ENCODE measurements around the gene PREP. TPM values are rescaled to one million over a fixed set of nuclear protein-coding genes. Genes with fewer than 3 reads are reported as not detected.

PREP gene
- total and polyA plus RNA-seq, 2 of the 8 experiments (the other 6 are each of a cell fraction or from before 2014, with no cell fraction given), result 26.8 to 70.0 TPM

DNA sequence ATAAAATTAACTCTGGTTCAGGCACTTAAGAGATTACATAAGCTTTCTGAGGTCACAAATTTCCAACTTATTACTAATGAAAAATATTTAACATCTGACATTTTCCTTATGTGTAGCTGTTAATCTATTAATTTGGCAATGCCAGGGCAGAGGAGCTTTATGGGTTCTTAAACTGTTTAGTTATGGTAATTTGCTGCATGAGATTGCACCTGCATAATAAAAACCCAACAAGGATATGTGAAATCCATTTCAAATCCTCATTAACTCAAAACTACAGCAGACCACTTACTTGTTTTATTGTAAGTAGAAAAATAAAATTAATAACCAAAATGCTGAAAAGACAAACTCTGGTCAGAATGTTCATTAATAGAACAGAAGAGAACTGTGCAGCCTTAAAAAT is 98.1 kb downstream of the PREP start:
- no peak overlapping the region for H3K4ac ChIP-seq (replicated peaks; ENCODE audit: insufficient read length, low read depth, low read length)
- no peak overlapping the region for H2AFZ ChIP-seq (ENCODE audit: low read length)
- DNase-seq (ENCODE audit: low read depth in 1 of 2, low spot score in 2 of 2), result no peak
- no peaks in the 10 kb centered on the region for H3K79me2 ChIP-seq (ENCODE audit: control insufficient read depth in 1 of 2, insufficient read depth in 2 of 2, low read length in 2 of 2)
- ChIA-PET POLR2A (ENCODE audit: partially characterized antibody) (interaction anchor here (1.4 to 1.5 kb wide), 2 partner anchors 12 to 20 kb away, joined by 4 to 5 read pairs; no protein-coding TSS in a partner anchor), CTCF (ENCODE audit: partially characterized antibody) (interaction anchor here (0.6 to 5.9 kb wide), 7 partner anchors 11 to 618 kb away, joined by 3 to 36 read pairs (median 7); no protein-coding TSS in a partner anchor)
- no peak overlapping the region for H2AK5ac ChIP-seq (ENCODE audit: low read depth, low read length)
- H2BK120ac ChIP-seq (replicated peaks; ENCODE audit: low read depth, low read length), result no peak overlapping the region
- peaks cover 2 to 6% (median 3%) of the 10 kb centered on the region in 4 experiments; a peak in 4 of 7 replicates for H3K4me1 ChIP-seq (replicated peaks in 1 of 4; ENCODE audit: control insufficient read depth in 3 of 4, insufficient read depth in 4 of 4, low read length in 3 of 4)
- no peak overlapping the region for H3K9ac ChIP-seq (replicated peaks in 1 of 4; ENCODE audit: extremely low read depth in 1 of 4, low read depth in 3 of 4, low read length in 3 of 4)
- no peak overlapping the region for H3K23ac ChIP-seq (ENCODE audit: insufficient read length)
- no peaks in the 10 kb centered on the region for H3K36me3 ChIP-seq (ENCODE audit: control insufficient read depth in 2 of 4, insufficient read depth in 4 of 4, low read length in 3 of 4)
- no peak overlapping the region for H2BK12ac ChIP-seq (ENCODE audit: low read depth, low read length)
- no peaks in the 10 kb centered on the region for H3K23me2 ChIP-seq (ENCODE audit: low read depth, low read length)
- H4K20me1 ChIP-seq (replicated peaks in 1 of 2; ENCODE audit: control insufficient read depth in 1 of 2, insufficient read depth in 2 of 2, low read length in 2 of 2), result no peaks in the 10 kb centered on the region
- no peak overlapping the region for H3K27ac ChIP-seq (ENCODE audit: low read depth, low read length)
- no peaks in the 10 kb centered on the region for H3K9me3 ChIP-seq (ENCODE audit: insufficient read depth in 2 of 2, low read depth in 1 of 2, low read length in 1 of 2)
- no peak overlapping the region for H3K14ac ChIP-seq (ENCODE audit: insufficient read length)
- no peak overlapping the region for H4K8ac ChIP-seq (ENCODE audit: extremely low read depth, insufficient read depth, low read length)
- H3K56ac ChIP-seq (replicated peaks; ENCODE audit: insufficient read length, low read depth, low read length), result no peak overlapping the region
- H2BK15ac ChIP-seq (ENCODE audit: low read length), result no peak overlapping the region
- no peaks in the 10 kb centered on the region; the same call in 1 of the 2 replicates for H3K79me1 ChIP-seq (ENCODE audit: low read depth, low read length)
- TF ChIP-seq SRF (IDR thresholded peaks at IDR 0.05; ENCODE audit: low read depth, low read length) (no peak), RFX5 (IDR thresholded peaks at IDR 0.05; ENCODE audit: borderline replicate concordance, low read depth, low read length) (no peak), BRCA1 (IDR thresholded peaks at IDR 0.05; ENCODE audit: low read depth, low read length) (no peak), NRF1 (IDR thresholded peaks at IDR 0.05; ENCODE audit: low read depth, low read length) (no peak), POLR2AphosphoS5 (IDR thresholded peaks at IDR 0.05; ENCODE audit: low read depth, low read length) (no peak), JUND (IDR thresholded peaks at IDR 0.05; ENCODE audit: low read length) (no peak), MAFK (IDR thresholded peaks at IDR 0.05; ENCODE audit: low read depth, low read length) (no peak)
- FAIRE-seq, result no peak
- H3K4me3 ChIP-seq (ENCODE audit: extremely low read depth in 1 of 4, insufficient read depth in 2 of 4, low read depth in 3 of 4, low read length in 4 of 4), result no peak overlapping the region
- H4K91ac ChIP-seq (replicated peaks; ENCODE audit: insufficient read length, low read length), result no peak overlapping the region
- no peak overlapping the region for H2BK5ac ChIP-seq (ENCODE audit: low read depth, low read length)
- no peak overlapping the region for H3K18ac ChIP-seq (ENCODE audit: extremely low read depth, low read length)
- no peaks in the 10 kb centered on the region for H3K27me3 ChIP-seq (replicated peaks in 1 of 4; ENCODE audit: control insufficient read depth in 3 of 4, extremely low read depth in 1 of 4, insufficient read depth in 3 of 4, low read length in 3 of 4)
- no peak overlapping the region for H3K4me2 ChIP-seq (ENCODE audit: insufficient read depth in 1 of 2, low read depth in 2 of 2, low read length in 2 of 2)
- H2BK20ac ChIP-seq (ENCODE audit: low read length), result no peak overlapping the region
- H4K5ac ChIP-seq (ENCODE audit: insufficient read length, low read depth, low read length), result no peak overlapping the region

All from H1 (cell line).